Measurements from ENCODE around the gene RREB1.

DNA sequence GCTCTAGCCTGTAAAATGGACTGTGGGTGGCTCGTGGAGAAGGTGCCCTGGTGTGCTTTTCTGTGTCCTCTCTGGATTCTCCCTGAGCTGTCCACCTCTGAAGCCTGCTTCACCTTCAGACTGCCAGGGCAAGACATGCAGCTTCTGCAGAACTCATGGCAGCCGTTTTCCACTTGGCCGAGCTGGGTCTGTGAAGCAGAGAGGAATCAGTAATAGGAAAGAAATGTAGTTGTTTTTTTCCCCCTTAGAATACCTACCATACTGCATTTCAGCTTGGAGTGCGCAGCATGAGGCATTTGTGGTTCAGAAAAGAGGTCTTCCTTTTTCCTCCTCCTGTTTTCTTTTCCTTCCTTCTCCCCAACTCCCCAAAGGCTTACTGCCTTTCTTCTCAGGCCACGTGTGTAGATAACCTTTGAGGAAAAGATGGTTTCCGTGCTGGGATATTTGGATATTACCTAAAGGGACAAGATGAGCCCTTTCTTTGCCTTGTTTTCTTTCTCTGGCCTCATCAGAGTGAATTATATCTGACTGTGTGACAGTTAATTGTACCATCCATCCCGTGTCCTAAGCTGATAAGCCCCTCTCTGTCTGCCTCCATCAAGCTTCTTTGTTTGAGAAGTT, 39.4 kb downstream of the RREB1 start:
- TF ChIP-seq, protein P1, sequence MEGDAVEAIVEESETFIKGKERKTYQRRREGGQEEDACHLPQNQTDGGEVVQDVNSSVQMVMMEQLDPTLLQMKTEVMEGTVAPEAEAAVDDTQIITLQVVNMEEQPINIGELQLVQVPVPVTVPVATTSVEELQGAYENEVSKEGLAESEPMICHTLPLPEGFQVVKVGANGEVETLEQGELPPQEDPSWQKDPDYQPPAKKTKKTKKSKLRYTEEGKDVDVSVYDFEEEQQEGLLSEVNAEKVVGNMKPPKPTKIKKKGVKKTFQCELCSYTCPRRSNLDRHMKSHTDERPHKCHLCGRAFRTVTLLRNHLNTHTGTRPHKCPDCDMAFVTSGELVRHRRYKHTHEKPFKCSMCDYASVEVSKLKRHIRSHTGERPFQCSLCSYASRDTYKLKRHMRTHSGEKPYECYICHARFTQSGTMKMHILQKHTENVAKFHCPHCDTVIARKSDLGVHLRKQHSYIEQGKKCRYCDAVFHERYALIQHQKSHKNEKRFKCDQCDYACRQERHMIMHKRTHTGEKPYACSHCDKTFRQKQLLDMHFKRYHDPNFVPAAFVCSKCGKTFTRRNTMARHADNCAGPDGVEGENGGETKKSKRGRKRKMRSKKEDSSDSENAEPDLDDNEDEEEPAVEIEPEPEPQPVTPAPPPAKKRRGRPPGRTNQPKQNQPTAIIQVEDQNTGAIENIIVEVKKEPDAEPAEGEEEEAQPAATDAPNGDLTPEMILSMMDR (IDR thresholded peaks at IDR 0.05): no peak
- TF ChIP-seq POLR2AphosphoS5 (IDR thresholded peaks at IDR 0.05) (no peak), POLR2A (IDR thresholded peaks at IDR 0.05) (no peak)

All from transverse colon (tissue), 4 donors.